A549 (cell line): ENCODE results near the gene RYR3. TPM values are rescaled to one million over a fixed set of nuclear protein-coding genes. Genes with fewer than 3 reads are reported as not detected.

Experiments used
- ATAC-seq, 2 experiments: fragments of 200-7000 bp in 1 of 2; fragments of >200 bp in 1 of 2; cut with Nextera tagmentation in 1 of 2; cut with Tn5 transposase in 1 of 2; 3 replicates each; pipeline versions ENCODE4 v1.8.0 to v1.9.1; 2018 to 2020; ENCODE audit warnings: mild to moderate bottlenecking in 1 of 2, moderate library complexity in 1 of 2
- CTCF ChIA-PET: fragments of 300-600 bp; sonication (Branson Sonifier 250); formaldehyde crosslinking; extraction: SDS; loops from one replicate; lab custom pipeline; 2021; ENCODE audit warnings: antibody characterized with exemption, inconsistent platforms; lab: Yijun Ruan, JAX
- POLR2A ChIA-PET: fragments of 350-600 bp; formaldehyde crosslinking; extraction: SDS; loops from one replicate; lab custom pipeline; 2021; ENCODE audit warnings: antibody characterized with exemption, inconsistent platforms; lab: Yijun Ruan, JAX
- DNase-seq, 2 experiments: peaks; one replicate each; pipeline versions ENCODE4 v3.0.0 to v3.0.0-alpha.2; 2011 to 2016; ENCODE audit warnings: low read depth in 1 of 2, low spot score in 1 of 2
- FAIRE-seq: peaks from 2 replicates; lab custom pipeline; 2011; peaks lifted over from hg19 to GRCh38; lab: Jason Lieb, UNC
- H3K27ac ChIP-seq, 2 experiments: fragments of >200 bp; sonication (Bioruptor Twin); formaldehyde crosslinking; 3 replicates each; pipeline ENCODE4 v1.5.1; 2016 to 2017
- H3K4me1 ChIP-seq: fragments of >200 bp; sonication (Bioruptor Twin); formaldehyde crosslinking; 3 replicates; pipeline ENCODE4 v1.6.1; 2016
- H3K4me2 ChIP-seq: fragments of >200 bp; sonication (Bioruptor Twin); formaldehyde crosslinking; 3 replicates; pipeline ENCODE4 v1.6.1; 2016
- H3K4me3 ChIP-seq: fragments of >200 bp; sonication (Bioruptor Twin); formaldehyde crosslinking; 3 replicates; pipeline ENCODE4 v1.5.1; 2016
- H3K9me3 ChIP-seq: fragments of >200 bp; sonication (Bioruptor Twin); formaldehyde crosslinking; 3 replicates; pipeline ENCODE4 v1.6.1; 2016
- BHLHE40 ChIP-seq: IDR thresholded peaks from 2 replicates; pipeline ENCODE4 v1.6.1; 2012; ENCODE audit warnings: low read depth, low read length, inconsistent platforms
- CEBPB ChIP-seq, 2 experiments: fragments of >200 bp in 1 of 2; sonication (Bioruptor Twin) in 1 of 2; formaldehyde crosslinking in 1 of 2; IDR thresholded peaks; 2 replicates each; pipeline ENCODE4 v1.6.1; 2012 to 2016
- CHD2 ChIP-seq: fragments of 150-350 bp; IDR thresholded peaks from 2 replicates; pipeline ENCODE4 v1.6.1; 2014; ENCODE audit warnings: low read length; ENCODE audit not compliant: partially characterized antibody
- EHF ChIP-seq: fragments of 250-450 bp; sonication (Bioruptor Pico); IDR thresholded peaks from 2 replicates; pipeline ENCODE4 v1.5.0; 2020; ENCODE audit warnings: mild to moderate bottlenecking
- EHMT2 ChIP-seq: fragments of 200-600 bp; sonication (generic); IDR thresholded peaks from 2 replicates; pipeline ENCODE4 v1.6.1; 2016; ENCODE audit warnings: antibody characterized with exemption, low read depth, mild to moderate bottlenecking, moderate library complexity
- HEYL ChIP-seq: fragments of 250-450 bp; sonication (Bioruptor Pico); IDR thresholded peaks from 2 replicates; pipeline ENCODE4 v1.8.0; 2021; ENCODE audit warnings: mild to moderate bottlenecking, moderate library complexity
- HOXA7 ChIP-seq: fragments of 250-450 bp; sonication (Bioruptor Pico); IDR thresholded peaks from 2 replicates; pipeline ENCODE4 v1.5.0; 2020; ENCODE audit warnings: mild to moderate bottlenecking, moderate library complexity
- JUNB ChIP-seq: fragments of >200 bp; sonication (Bioruptor Twin); formaldehyde crosslinking; IDR thresholded peaks from 2 replicates; pipeline ENCODE4 v1.6.1; 2016
- NR3C1 ChIP-seq: fragments of >200 bp; sonication (Bioruptor Twin); formaldehyde crosslinking; IDR thresholded peaks from 3 replicates; pipeline ENCODE4 v1.6.1; 2017
- POLR2A ChIP-seq: IDR thresholded peaks from 2 replicates; pipeline ENCODE4 v1.6.1; 2012; ENCODE audit warnings: mild to moderate bottlenecking, low read length
- POLR2AphosphoS2 ChIP-seq: conservative IDR thresholded peaks from 2 replicates; pipeline ENCODE4 v1.6.1; 2012; ENCODE audit warnings: low read length, improper control_type of control experiment, inconsistent platforms
- RARB ChIP-seq: fragments of 250-450 bp; sonication (Bioruptor Pico); IDR thresholded peaks from 2 replicates; pipeline ENCODE4 v1.8.0; 2021; ENCODE audit warnings: mild to moderate bottlenecking, moderate library complexity
- RCOR1 ChIP-seq: fragments of 150-350 bp; IDR thresholded peaks from 2 replicates; pipeline ENCODE4 v1.6.1; 2014; ENCODE audit warnings: antibody characterized with exemption, low read length, low read depth
- SMC3 ChIP-seq: fragments of >200 bp; sonication (Bioruptor Twin); formaldehyde crosslinking; IDR thresholded peaks from 3 replicates; pipeline ENCODE4 v1.6.1; 2018; ENCODE audit warnings: inconsistent platforms
- SREBF2 ChIP-seq: fragments of 450-650 bp; IDR thresholded peaks from 2 replicates; pipeline ENCODE4 v1.6.1; 2014; ENCODE audit warnings: mild to moderate bottlenecking, moderate library complexity
- TFCP2L1 ChIP-seq: fragments of 250-450 bp; sonication (Bioruptor Pico); IDR thresholded peaks from 2 replicates; pipeline ENCODE4 v1.5.0; 2021; ENCODE audit warnings: mild to moderate bottlenecking
- WGBS: methylation state at CpG from one replicate; pipeline ENCODE4 v1.1.6; 2017; ENCODE audit errors: missing lambda C conversion rate; 5-methylcytosine and 5-hydroxymethylcytosine counted together
- polyA plus RNA-seq, 4 experiments: library from polyadenylated mRNA; depleted of rRNA in 3 of 4; stranded (reverse); fragments of >200 nt; fragmentation: RNase III in 1 of 4; extraction: RNeasy Plus Mini Kit Qiagen cat#74134 plus additional on column Dnase treatment in 1 of 4; gene quantifications; 2 replicates in 3 of 4; 3 replicates in 1 of 4; pipeline ENCODE4 v1.2.3, GENCODE V29; 2011 to 2017
- TF ChIP-seq, protein P1 (sequence below): IDR thresholded peaks from 2 replicates; pipeline ENCODE4 v1.6.1; 2012
- TF ChIP-seq, protein P2 (sequence below): fragments of 450-650 bp; IDR thresholded peaks from 2 replicates; pipeline ENCODE4 v1.6.1; 2014; ENCODE audit warnings: antibody characterized with exemption
- TF ChIP-seq, protein P3 (sequence below): fragments of 200-600 bp; sonication (generic); IDR thresholded peaks from 2 replicates; pipeline ENCODE4 v1.6.1; 2016; ENCODE audit warnings: antibody characterized with exemption, mild to moderate bottlenecking, moderate library complexity
- TF ChIP-seq, protein P4 (sequence below): fragments of >200 bp; sonication (Bioruptor Twin); formaldehyde crosslinking; IDR thresholded peaks from 3 replicates; pipeline ENCODE4 v1.6.1; 2016
- TF ChIP-seq, protein P5 (sequence below): IDR thresholded peaks from 2 replicates; pipeline ENCODE4 v1.6.1; 2012; ENCODE audit warnings: low read depth, borderline replicate concordance

Gene RYR3
- polyA plus RNA-seq, 2 of the 4 experiments (the other 2 are of a cell fraction): 0.03 TPM; not detected in 1

DNA sequence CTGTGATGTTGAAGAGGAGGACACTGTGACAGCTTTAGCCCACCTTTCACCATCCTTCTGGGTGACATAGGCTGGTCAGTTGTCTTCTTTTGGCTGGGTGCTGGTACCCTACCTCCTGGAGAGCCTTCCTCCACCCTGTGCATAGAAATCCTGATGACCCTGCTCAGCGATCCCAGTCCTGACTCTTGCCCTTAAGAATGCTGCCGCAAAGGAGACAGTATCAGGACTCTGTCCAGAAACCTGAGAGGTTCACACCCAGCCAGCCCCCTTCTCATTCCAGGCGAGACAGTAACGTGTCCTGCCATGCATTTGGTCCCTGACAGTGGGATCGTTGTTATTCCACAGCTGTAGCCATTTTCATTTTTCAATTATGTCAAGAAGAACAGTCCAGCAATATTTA, 344.7 kb downstream of the RYR3 start:
- TF ChIP-seq HOXA7 (CRISPR knock-in tag) (no peak), CEBPB (IDR thresholded peaks at IDR 0.05) (no peak), SMC3 (no peak), RARB (CRISPR knock-in tag) (no peak), HEYL (CRISPR knock-in tag) (no peak), EHF (no peak), BHLHE40 (no peak), EHMT2 (no peak), TFCP2L1 (CRISPR knock-in tag) (no peak), SREBF2 (no peak), JUNB (no peak), POLR2A (no peak), CHD2 (no peak), POLR2AphosphoS2 (no peak), RCOR1 (no peak)
- TF ChIP-seq, protein P1, sequence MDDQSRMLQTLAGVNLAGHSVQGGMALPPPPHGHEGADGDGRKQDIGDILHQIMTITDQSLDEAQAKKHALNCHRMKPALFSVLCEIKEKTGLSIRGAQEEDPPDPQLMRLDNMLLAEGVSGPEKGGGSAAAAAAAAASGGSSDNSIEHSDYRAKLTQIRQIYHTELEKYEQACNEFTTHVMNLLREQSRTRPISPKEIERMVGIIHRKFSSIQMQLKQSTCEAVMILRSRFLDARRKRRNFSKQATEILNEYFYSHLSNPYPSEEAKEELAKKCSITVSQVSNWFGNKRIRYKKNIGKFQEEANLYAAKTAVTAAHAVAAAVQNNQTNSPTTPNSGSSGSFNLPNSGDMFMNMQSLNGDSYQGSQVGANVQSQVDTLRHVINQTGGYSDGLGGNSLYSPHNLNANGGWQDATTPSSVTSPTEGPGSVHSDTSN: no peak
- TF ChIP-seq, protein P2, sequence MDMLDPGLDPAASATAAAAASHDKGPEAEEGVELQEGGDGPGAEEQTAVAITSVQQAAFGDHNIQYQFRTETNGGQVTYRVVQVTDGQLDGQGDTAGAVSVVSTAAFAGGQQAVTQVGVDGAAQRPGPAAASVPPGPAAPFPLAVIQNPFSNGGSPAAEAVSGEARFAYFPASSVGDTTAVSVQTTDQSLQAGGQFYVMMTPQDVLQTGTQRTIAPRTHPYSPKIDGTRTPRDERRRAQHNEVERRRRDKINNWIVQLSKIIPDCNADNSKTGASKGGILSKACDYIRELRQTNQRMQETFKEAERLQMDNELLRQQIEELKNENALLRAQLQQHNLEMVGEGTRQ: no peak
- TF ChIP-seq, protein P3, sequence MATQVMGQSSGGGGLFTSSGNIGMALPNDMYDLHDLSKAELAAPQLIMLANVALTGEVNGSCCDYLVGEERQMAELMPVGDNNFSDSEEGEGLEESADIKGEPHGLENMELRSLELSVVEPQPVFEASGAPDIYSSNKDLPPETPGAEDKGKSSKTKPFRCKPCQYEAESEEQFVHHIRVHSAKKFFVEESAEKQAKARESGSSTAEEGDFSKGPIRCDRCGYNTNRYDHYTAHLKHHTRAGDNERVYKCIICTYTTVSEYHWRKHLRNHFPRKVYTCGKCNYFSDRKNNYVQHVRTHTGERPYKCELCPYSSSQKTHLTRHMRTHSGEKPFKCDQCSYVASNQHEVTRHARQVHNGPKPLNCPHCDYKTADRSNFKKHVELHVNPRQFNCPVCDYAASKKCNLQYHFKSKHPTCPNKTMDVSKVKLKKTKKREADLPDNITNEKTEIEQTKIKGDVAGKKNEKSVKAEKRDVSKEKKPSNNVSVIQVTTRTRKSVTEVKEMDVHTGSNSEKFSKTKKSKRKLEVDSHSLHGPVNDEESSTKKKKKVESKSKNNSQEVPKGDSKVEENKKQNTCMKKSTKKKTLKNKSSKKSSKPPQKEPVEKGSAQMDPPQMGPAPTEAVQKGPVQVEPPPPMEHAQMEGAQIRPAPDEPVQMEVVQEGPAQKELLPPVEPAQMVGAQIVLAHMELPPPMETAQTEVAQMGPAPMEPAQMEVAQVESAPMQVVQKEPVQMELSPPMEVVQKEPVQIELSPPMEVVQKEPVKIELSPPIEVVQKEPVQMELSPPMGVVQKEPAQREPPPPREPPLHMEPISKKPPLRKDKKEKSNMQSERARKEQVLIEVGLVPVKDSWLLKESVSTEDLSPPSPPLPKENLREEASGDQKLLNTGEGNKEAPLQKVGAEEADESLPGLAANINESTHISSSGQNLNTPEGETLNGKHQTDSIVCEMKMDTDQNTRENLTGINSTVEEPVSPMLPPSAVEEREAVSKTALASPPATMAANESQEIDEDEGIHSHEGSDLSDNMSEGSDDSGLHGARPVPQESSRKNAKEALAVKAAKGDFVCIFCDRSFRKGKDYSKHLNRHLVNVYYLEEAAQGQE: no peak
- TF ChIP-seq, protein P4, sequence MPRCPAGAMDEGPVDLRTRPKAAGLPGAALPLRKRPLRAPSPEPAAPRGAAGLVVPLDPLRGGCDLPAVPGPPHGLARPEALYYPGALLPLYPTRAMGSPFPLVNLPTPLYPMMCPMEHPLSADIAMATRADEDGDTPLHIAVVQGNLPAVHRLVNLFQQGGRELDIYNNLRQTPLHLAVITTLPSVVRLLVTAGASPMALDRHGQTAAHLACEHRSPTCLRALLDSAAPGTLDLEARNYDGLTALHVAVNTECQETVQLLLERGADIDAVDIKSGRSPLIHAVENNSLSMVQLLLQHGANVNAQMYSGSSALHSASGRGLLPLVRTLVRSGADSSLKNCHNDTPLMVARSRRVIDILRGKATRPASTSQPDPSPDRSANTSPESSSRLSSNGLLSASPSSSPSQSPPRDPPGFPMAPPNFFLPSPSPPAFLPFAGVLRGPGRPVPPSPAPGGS: no peak
- TF ChIP-seq, protein P5, sequence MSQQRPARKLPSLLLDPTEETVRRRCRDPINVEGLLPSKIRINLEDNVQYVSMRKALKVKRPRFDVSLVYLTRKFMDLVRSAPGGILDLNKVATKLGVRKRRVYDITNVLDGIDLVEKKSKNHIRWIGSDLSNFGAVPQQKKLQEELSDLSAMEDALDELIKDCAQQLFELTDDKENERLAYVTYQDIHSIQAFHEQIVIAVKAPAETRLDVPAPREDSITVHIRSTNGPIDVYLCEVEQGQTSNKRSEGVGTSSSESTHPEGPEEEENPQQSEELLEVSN: no peak
- ChIA-PET POLR2A (no interaction called here), CTCF (interaction anchor here (0.8 to 3.6 kb wide), 6 partner anchors 8 to 569 kb away, joined by 3 to 16 read pairs (median 4); no protein-coding TSS in a partner anchor)
- Histone ChIP-seq H3K27ac (no peak overlapping the region), H3K9me3 (no peaks in the 10 kb centered on the region; the same call in 2 of the 3 replicates), H3K4me2 (no peak overlapping the region), H3K4me3 (no peak overlapping the region), H3K4me1 (no peaks in the 10 kb centered on the region)
- 23% methylated on average over 5 of the region's 5 CpGs for WGBS
- DNase-seq (no peak), FAIRE-seq (no peak), ATAC-seq (no peak)

DNA sequence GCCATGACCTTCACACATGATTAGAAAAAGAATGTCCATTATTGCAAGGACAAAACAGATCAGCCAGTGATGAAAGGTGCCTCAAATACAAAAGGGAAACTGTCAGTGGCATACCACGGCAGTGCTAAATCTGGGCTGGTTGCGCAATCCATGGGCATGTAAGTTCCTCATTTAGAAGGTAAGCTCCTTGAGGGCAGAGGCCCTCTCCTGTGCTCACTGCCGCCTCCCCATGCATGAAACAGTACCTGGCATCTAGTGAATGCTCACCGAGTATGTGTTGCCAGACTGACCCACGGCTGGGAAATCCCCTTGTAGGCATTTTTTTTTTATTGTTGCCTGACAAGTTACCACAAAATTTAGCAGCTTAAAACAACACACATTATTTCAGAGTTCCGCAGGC, 345.4 kb downstream of the RYR3 start:
- H3K27ac ChIP-seq: no peak overlapping the region
- ATAC-seq (no peak), FAIRE-seq (no peak), DNase-seq (no peak)
- TF ChIP-seq NR3C1 (no peak), CEBPB (IDR thresholded peaks at IDR 0.05) (peak; percentile 85 to 92; a peak in 3 of 4 replicates)
- POLR2A ChIA-PET: no interaction called here
- no peaks in the 10 kb centered on the region; the same call in 2 of the 3 replicates for H3K9me3 ChIP-seq
- 42% methylated on average over 6 of the region's 6 CpGs for WGBS
- H3K4me2 ChIP-seq: no peak overlapping the region
- CTCF ChIA-PET: interaction anchor here (0.8 to 3.6 kb wide), 6 partner anchors 18 to 569 kb away, joined by 3 to 16 read pairs (median 4); no protein-coding TSS in a partner anchor
- H3K4me3 ChIP-seq: no peak overlapping the region
- H3K4me1 ChIP-seq: no peaks in the 10 kb centered on the region
